ENCODE results near the gene ZNF768. TPM values are rescaled to one million over a fixed set of nuclear protein-coding genes. Genes with fewer than 3 reads are reported as not detected.

The ZNF768 gene
- total RNA-seq, 1 experiment from 2014 or later: 64.2 TPM

DNA sequence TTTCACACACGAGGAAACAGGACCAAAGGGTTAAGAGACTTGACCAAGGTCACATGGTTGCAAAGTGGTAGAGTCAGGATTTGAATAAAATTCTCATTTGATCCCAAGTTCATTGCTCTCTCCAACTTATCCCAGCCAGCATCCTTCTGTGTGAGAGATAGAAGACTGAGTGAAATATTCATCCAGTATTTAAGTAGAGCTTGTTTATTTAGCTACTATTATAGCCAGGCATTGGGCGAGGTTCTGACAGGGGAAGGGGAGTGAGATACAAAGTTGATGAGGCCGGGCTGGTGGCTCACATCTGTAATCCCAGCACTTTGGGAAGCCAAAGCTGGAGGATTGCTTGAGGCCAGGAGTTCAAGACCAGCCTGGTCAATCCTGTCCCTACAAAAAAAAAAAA lies 49.4 kb downstream of the ZNF768 start:
- no peak for DNase-seq
- POLR2A ChIA-PET (ENCODE audit: unreplicated experiment): no interaction called here
- no peak overlapping the region for H3K27ac ChIP-seq
- H2AFZ ChIP-seq: no peak overlapping the region
- H3K4me1 ChIP-seq (replicated peaks; ENCODE audit: insufficient read depth): no peaks in the 10 kb centered on the region
- no peak for TF ChIP-seq EZH2 (IDR thresholded peaks at IDR 0.05; ENCODE audit: low read depth)
- TF ChIP-seq, protein P1, sequence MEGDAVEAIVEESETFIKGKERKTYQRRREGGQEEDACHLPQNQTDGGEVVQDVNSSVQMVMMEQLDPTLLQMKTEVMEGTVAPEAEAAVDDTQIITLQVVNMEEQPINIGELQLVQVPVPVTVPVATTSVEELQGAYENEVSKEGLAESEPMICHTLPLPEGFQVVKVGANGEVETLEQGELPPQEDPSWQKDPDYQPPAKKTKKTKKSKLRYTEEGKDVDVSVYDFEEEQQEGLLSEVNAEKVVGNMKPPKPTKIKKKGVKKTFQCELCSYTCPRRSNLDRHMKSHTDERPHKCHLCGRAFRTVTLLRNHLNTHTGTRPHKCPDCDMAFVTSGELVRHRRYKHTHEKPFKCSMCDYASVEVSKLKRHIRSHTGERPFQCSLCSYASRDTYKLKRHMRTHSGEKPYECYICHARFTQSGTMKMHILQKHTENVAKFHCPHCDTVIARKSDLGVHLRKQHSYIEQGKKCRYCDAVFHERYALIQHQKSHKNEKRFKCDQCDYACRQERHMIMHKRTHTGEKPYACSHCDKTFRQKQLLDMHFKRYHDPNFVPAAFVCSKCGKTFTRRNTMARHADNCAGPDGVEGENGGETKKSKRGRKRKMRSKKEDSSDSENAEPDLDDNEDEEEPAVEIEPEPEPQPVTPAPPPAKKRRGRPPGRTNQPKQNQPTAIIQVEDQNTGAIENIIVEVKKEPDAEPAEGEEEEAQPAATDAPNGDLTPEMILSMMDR (conservative IDR thresholded peaks at IDR 0.05): no peak
- no TSS peak for BruUV-seq (replicated peaks)
- H3K9me2 ChIP-seq (ENCODE audit: insufficient read depth): no peaks in the 10 kb centered on the region
- H4K20me1 ChIP-seq (ENCODE audit: insufficient read depth): no peaks in the 10 kb centered on the region
- H3K36me3 ChIP-seq (ENCODE audit: low read depth): no peaks in the 10 kb centered on the region
- no peak overlapping the region for H3K4me3 ChIP-seq
- peaks cover 14% of the 10 kb centered on the region; the same call in 1 of the 2 replicates for H3K27me3 ChIP-seq (ENCODE audit: insufficient read depth, low read depth)
- H3K79me2 ChIP-seq (ENCODE audit: low read depth): no peaks in the 10 kb centered on the region
- CTCF ChIA-PET: no interaction called here
- intact Hi-C loops (cut with micrococcal nuclease; ENCODE audit: unreplicated experiment): no loop called here
- no peaks in the 10 kb centered on the region for H3F3A ChIP-seq (ENCODE audit: insufficient read depth, low read depth)
- H3K9me3 ChIP-seq (ENCODE audit: insufficient read depth, low read depth): no peaks in the 10 kb centered on the region
- no peak overlapping the region for H3K4me2 ChIP-seq

DNA sequence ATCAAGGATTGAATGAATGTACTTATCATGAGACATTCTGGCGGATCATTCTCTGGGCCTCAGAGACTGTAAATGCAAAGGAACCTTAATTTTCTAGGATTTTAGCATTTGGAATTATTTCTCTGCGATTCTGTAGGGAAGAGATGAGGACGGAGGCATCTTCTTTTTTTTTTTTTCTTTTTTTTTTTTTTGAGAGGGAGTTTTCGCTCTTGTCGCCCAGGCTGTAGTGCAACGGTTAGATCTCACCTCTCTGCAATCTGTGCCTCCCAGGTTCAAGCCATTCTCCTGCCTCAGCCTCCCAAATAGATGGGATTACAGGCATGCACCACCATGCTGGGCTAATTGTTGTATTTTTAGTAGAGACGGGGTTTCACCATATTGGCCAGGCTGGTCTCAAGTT lies 51.7 kb downstream of the ZNF768 start:
- POLR2A ChIA-PET (ENCODE audit: unreplicated experiment): no interaction called here
- H3K4me3 ChIP-seq: no peak overlapping the region
- no peak for DNase-seq
- H4K20me1 ChIP-seq (ENCODE audit: insufficient read depth): no peaks in the 10 kb centered on the region
- intact Hi-C loops (cut with micrococcal nuclease; ENCODE audit: unreplicated experiment): no loop called here
- no TSS peak for BruUV-seq (replicated peaks)
- H3K9me3 ChIP-seq (ENCODE audit: insufficient read depth, low read depth): no peaks in the 10 kb centered on the region
- no peaks in the 10 kb centered on the region for H3K79me2 ChIP-seq (ENCODE audit: low read depth)
- H3F3A ChIP-seq (ENCODE audit: insufficient read depth, low read depth): no peaks in the 10 kb centered on the region
- H3K27me3 ChIP-seq (ENCODE audit: insufficient read depth, low read depth): peaks cover 14% of the 10 kb centered on the region; the same call in 1 of the 2 replicates
- TF ChIP-seq, protein P1 (conservative IDR thresholded peaks at IDR 0.05): no peak
- no peak for TF ChIP-seq EZH2 (IDR thresholded peaks at IDR 0.05; ENCODE audit: low read depth)
- H3K9me2 ChIP-seq (ENCODE audit: insufficient read depth): no peaks in the 10 kb centered on the region
- no peaks in the 10 kb centered on the region for H3K4me1 ChIP-seq (replicated peaks; ENCODE audit: insufficient read depth)
- CTCF ChIA-PET: no interaction called here
- H2AFZ ChIP-seq: no peak overlapping the region
- no peaks in the 10 kb centered on the region for H3K36me3 ChIP-seq (ENCODE audit: low read depth)
- no peak overlapping the region for H3K27ac ChIP-seq
- no peak overlapping the region for H3K4me2 ChIP-seq

DNA sequence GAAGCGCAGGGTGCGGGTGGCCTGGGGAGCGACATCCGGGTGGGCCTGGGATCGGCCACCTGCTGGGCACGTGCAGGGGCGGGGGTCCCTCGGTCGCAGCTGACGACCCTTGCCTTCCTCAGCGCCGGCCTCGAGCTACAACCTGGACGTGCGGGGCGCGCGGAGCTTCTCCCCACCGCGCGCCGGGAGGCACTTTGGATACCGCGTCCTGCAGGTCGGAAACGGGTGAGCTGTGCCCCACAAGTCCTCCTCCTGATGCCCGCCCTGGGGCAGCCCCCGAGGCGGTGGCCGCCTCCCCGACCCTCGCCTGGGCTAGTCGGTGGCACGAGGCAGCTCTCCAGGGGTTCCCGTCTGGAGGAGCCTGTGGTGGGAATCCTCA lies 52.3 kb downstream of the ZNF768 start:
- no peak for TF ChIP-seq EZH2 (IDR thresholded peaks at IDR 0.05; ENCODE audit: low read depth)
- TF ChIP-seq, protein P1 (conservative IDR thresholded peaks at IDR 0.05): no peak
- CTCF ChIA-PET: no interaction called here
- no TSS peak for BruUV-seq (replicated peaks)

More for the DNA sequence above, 52.3 kb downstream of the ZNF768 start:
- no peak overlapping the region for H3K27ac ChIP-seq
- no peaks in the 10 kb centered on the region; the same call in 1 of the 2 replicates for H3K4me1 ChIP-seq (replicated peaks; ENCODE audit: insufficient read depth)
- no peak overlapping the region for H2AFZ ChIP-seq
- no peak overlapping the region for H3K4me3 ChIP-seq
- intact Hi-C loops (cut with micrococcal nuclease; ENCODE audit: unreplicated experiment): no loop called here
- H3K9me2 ChIP-seq (ENCODE audit: insufficient read depth): no peaks in the 10 kb centered on the region
- no peaks in the 10 kb centered on the region for H3K9me3 ChIP-seq (ENCODE audit: insufficient read depth, low read depth)
- H4K20me1 ChIP-seq (ENCODE audit: insufficient read depth): no peaks in the 10 kb centered on the region
- H3K36me3 ChIP-seq (ENCODE audit: low read depth): no peaks in the 10 kb centered on the region
- 0 out of 2 replicates have a peak, but pooled peaks cover 4% of the 10 kb centered on the region for H3F3A ChIP-seq (ENCODE audit: insufficient read depth, low read depth)
- DNase-seq: no peak
- no peaks in the 10 kb centered on the region for H3K79me2 ChIP-seq (ENCODE audit: low read depth)
- H3K4me2 ChIP-seq: no peak overlapping the region
- POLR2A ChIA-PET (ENCODE audit: unreplicated experiment): no interaction called here
- peaks cover 14% of the 10 kb centered on the region; the same call in 1 of the 2 replicates for H3K27me3 ChIP-seq (ENCODE audit: insufficient read depth, low read depth)

Small RNAs within 50 kb of the gene (microRNA-seq; reads per million reads assigned to microRNA genes)
- gene MIR4518 (ENCODE audit: borderline number of aligned reads, borderline replicate concordance): not detected

Other genes with a start within 250 kb of the ZNF768 start
- gene CD2BP2, start 171.3 kb downstream of the ZNF768 start, total RNA-seq (2021): 84.6 TPM in 2 replicates
- 85.0 and 90.8 TPM in 2 replicates for gene TBC1D10B, start 156.1 kb downstream of the ZNF768 start, total RNA-seq (2021)
- gene MYL11, start 151.8 kb downstream of the ZNF768 start, total RNA-seq (2021): 1.4 and 2.6 TPM in 2 replicates
- gene SEPTIN1, start 144.0 kb downstream of the ZNF768 start, total RNA-seq (2021): 6.7 and 7.6 TPM in 2 replicates
- gene ZNF48, start 131.1 kb downstream of the ZNF768 start, total RNA-seq (2021): 20.1 and 25.9 TPM in 2 replicates
- gene ZNF771, start 119.0 kb downstream of the ZNF768 start, total RNA-seq (2021): 19.0 and 21.9 TPM in 2 replicates
- gene DCTPP1, start 96.5 kb downstream of the ZNF768 start, total RNA-seq (2021): 80.4 and 109 TPM in 2 replicates
- 66.8 and 67.2 TPM in 2 replicates for gene SEPHS2, start 80.7 kb downstream of the ZNF768 start, total RNA-seq (2021)
- gene ITGAL, start 53.8 kb downstream of the ZNF768 start, total RNA-seq (2021): 0.50 TPM in 1 of 2 replicates, not detected in the other
- 14.5 and 17.9 TPM in 2 replicates for gene ZNF747, start 8.3 kb upstream of the ZNF768 start, total RNA-seq (2021)
- gene ZNF764, start 31.8 kb upstream of the ZNF768 start, total RNA-seq (2021): 12.3 and 12.4 TPM in 2 replicates
- gene ZNF688, start 45.1 kb upstream of the ZNF768 start, total RNA-seq (2021): 13.1 and 25.7 TPM in 2 replicates
- 30.9 and 39.8 TPM in 2 replicates for gene ZNF785, start 59.1 kb upstream of the ZNF768 start, total RNA-seq (2021)
- 9.1 and 10.1 TPM in 2 replicates for gene ZNF689, start 83.8 kb upstream of the ZNF768 start, total RNA-seq (2021)
- 67.3 and 85.3 TPM in 2 replicates for gene PRR14, start 124.4 kb upstream of the ZNF768 start, total RNA-seq (2021)
- 87.5 and 128 TPM in 2 replicates for gene FBRS, start 131.9 kb upstream of the ZNF768 start, total RNA-seq (2021)
- 92.0 and 116 TPM in 2 replicates for gene SRCAP, start 172.6 kb upstream of the ZNF768 start, total RNA-seq (2021)
- gene PHKG2, start 221.9 kb upstream of the ZNF768 start, total RNA-seq (2021): 66.1 and 67.3 TPM in 2 replicates
- gene CFAP119, start 235.5 kb upstream of the ZNF768 start, total RNA-seq (2021): 17.9 and 19.9 TPM in 2 replicates
- 149 and 178 TPM in 2 replicates for gene RNF40, start 235.8 kb upstream of the ZNF768 start, total RNA-seq (2021)